Activated CD8-positive, alpha-beta memory T cell treated with anti-CD3 and anti-CD28 coated beads, Interleukin-2, amount 50 U/mL, for 4 hours (primary cell): ENCODE measurements around the gene BCAM.

Source experiments
- DNase-seq: peaks from one replicate; pipeline ENCODE4 v3.0.0-alpha.2; 2020

The BCAM gene

GRCh38 chr19:44794610-44795009 lies 14.3 kb upstream of the BCAM start:
- DNase-seq: no peak

GRCh38 chr19:44795398-44795987 lies 13.4 kb upstream of the BCAM start:
- no peak for DNase-seq

GRCh38 chr19:44796701-44797115 lies 12.2 kb upstream of the BCAM start:
- DNase-seq: no peak

- DNase-seq: no peak
Measured at GRCh38 chr19:44799627-44800346, 9.1 kb upstream of the BCAM start.

- peak; percentile 82 for DNase-seq
Measured at GRCh38 chr19:44800461-44800860, 8.4 kb upstream of the BCAM start.

- no peak for DNase-seq
Measured at GRCh38 chr19:44803442-44804428, 5.2 kb upstream of the BCAM start.

- no peak for DNase-seq
Measured at GRCh38 chr19:44806291-44806690, 2.6 kb upstream of the BCAM start.

GRCh38 chr19:44807162-44807561 lies 1.7 kb upstream of the BCAM start:
- DNase-seq: no peak

GRCh38 chr19:44807652-44808462 lies 1.0 kb upstream of the BCAM start:
- no peak for DNase-seq

- DNase-seq: no peak
Measured at GRCh38 chr19:44809577-44810233, 802 bp downstream of the BCAM start.

GRCh38 chr19:44810234-44811121 lies 1.6 kb downstream of the BCAM start:
- DNase-seq: no peak

GRCh38 chr19:44811122-44811419 lies 2.2 kb downstream of the BCAM start:
- DNase-seq: no peak

GRCh38 chr19:44812142-44812718 lies 3.3 kb downstream of the BCAM start:
- DNase-seq: no peak

- no peak for DNase-seq
Measured at GRCh38 chr19:44813070-44813840, 4.4 kb downstream of the BCAM start.

GRCh38 chr19:44813841-44814470 lies 5.1 kb downstream of the BCAM start:
- DNase-seq: no peak

- no peak for DNase-seq
Measured at GRCh38 chr19:44814517-44814916, 5.6 kb downstream of the BCAM start.

- DNase-seq: no peak
Measured at GRCh38 chr19:44816301-44816700, 7.4 kb downstream of the BCAM start.

GRCh38 chr19:44817725-44818465 lies 9.0 kb downstream of the BCAM start:
- DNase-seq: no peak
